HTR-8/SVneo (cell line): Measurements from ENCODE around the gene HTD2.

ENCODE experiments used
- DNase-seq: peaks from one replicate; pipeline ENCODE4 v3.0.0; 2011; ENCODE audit warnings: low spot score, mixed read lengths; ENCODE audit not compliant: insufficient read length
- FAIRE-seq: peaks from 2 replicates; lab custom pipeline; 2011; peaks lifted over from hg19 to GRCh38; lab: Jason Lieb, UNC

Gene HTD2

GRCh38 chr3:58352626-58353025, 46.3 kb downstream of the HTD2 start:
- DNase-seq (no peak), FAIRE-seq (no peak)

GRCh38 chr3:58353722-58354553, 47.6 kb downstream of the HTD2 start:
- no peak for DNase-seq
- FAIRE-seq = no peak

DNA sequence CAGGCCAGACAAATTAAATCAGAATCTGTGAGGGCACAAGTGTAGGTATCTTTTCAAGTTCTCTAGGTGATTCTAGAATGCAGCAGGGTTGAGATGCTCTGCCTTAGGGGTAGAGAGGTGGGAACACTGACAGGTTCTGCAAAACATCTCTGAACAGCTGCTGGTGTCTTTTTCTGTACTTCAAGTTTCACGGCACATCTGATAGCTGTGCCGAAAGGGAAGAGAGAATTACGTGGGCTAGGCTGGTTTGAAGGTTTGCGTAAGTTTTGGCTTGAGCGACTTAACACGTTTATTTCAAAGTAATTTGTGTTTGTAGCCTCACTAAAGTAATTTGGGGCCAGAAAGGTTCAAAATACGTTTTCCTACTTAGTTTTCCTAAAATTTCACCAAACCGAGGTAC, 48.9 kb downstream of the HTD2 start:
- DNase-seq = no peak
- no peak for FAIRE-seq

GRCh38 chr3:58356054-58356453, 49.7 kb downstream of the HTD2 start:
- FAIRE-seq (no peak), DNase-seq (no peak)

DNA sequence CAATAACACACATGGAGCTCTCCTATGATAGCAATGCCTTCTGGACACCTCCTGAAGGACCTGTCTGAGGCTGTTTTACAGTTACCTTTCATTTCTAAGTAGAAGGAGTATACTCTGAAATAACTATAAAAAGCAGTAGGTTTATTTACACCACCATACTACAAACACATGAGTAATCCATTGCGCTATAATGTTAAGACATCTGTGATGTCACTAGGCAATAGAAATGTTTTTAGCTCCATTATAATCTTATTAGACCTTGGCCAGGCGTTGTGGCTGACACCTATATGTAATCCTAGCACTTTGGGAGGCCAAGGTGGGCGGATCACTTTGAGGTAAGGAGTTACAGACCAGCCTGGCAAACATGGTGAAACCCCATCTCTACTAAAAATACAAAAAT, 51.1 kb downstream of the HTD2 start:
- FAIRE-seq (no peak), DNase-seq (no peak)

- FAIRE-seq (no peak), DNase-seq (no peak)
These were observed 51.8 kb downstream of the HTD2 start for GRCh38 chr3:58358092-58358491.

GRCh38 chr3:58358808-58359207, 52.5 kb downstream of the HTD2 start:
- no peak for DNase-seq
- FAIRE-seq = no peak

GRCh38 chr3:58359621-58360020, 53.3 kb downstream of the HTD2 start:
- DNase-seq (no peak), FAIRE-seq (no peak)

DNA sequence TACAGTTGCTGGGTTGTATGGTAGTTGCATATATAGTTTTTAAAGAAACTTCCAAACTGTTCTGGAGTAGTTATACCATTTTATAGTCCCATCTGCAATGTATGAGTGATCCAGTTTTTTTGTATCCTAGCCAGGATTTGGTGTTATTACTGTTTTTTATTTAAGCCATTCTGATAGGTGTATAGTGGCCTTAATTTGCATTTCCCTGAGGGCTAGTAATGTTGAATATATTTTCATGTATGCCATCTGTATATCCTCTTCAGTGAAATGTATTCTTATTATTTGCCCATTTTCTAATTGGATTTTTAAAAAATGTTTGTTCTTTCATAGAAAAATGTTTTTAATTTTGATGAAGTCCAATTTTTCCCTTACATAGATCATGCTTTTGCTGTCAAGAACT, 55.5 kb downstream of the HTD2 start:
- DNase-seq (no peak), FAIRE-seq (no peak)

DNA sequence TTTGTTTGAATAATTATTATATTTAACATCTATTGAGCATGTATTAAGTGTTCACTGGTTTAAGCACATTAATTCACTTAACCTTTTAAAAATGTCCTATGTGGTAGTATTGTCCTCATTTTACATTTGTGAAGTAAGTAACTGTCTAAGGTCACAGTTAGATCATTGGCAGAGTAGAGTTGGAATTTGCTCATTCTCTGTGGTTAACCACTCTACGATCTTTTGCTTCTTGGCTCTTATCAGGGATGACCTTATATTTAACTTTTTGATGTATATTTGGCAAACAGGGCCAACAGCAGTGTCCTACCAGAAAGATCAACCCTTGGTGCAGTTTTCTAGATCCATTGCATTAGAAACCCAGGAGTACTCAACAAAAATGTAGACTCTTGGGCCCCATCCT, 60.4 kb downstream of the HTD2 start:
- FAIRE-seq = no peak
- DNase-seq = no peak

- DNase-seq (no peak), FAIRE-seq (no peak)
These were observed 62.7 kb downstream of the HTD2 start for GRCh38 chr3:58369038-58369437.
